Adipocyte (in vitro differentiated cells): ENCODE data around the gene STX5.
A peak's percentile ranks its signal among the peaks of the same experiment; 100 is the strongest.
"Not testable (repeated sequence)": the region's sequence is repeated elsewhere in the genome, so short reads cannot be mapped to it uniquely, and the experiment has no call there.

Source experiments
- DNase-seq: peaks from one replicate; pipeline ENCODE4 v3.0.0-alpha.2; 2015; ENCODE audit warnings: low read depth
- H3K27me3 ChIP-seq: replicated peaks from 2 replicates; pipeline ENCODE4 v1.7.0; 2013; ENCODE audit warnings: mild to moderate bottlenecking, low read length, moderate library complexity; ENCODE audit not compliant: control insufficient read depth, insufficient read depth
- H3K36me3 ChIP-seq: 2 replicates; pipeline ENCODE4 v1.7.0; 2013; ENCODE audit warnings: low read length, mild to moderate bottlenecking, moderate library complexity; ENCODE audit not compliant: control insufficient read depth, insufficient read depth, severe bottlenecking
- H3K4me1 ChIP-seq: 2 replicates; pipeline ENCODE4 v1.7.0; 2013; ENCODE audit warnings: mild to moderate bottlenecking, low read length, moderate library complexity; ENCODE audit not compliant: control insufficient read depth, insufficient read depth
- H3K4me3 ChIP-seq: 2 replicates; pipeline ENCODE4 v1.7.0; 2013; ENCODE audit warnings: mild to moderate bottlenecking, low read length, moderate library complexity
- H3K9ac ChIP-seq: 2 replicates; pipeline ENCODE4 v1.7.0; 2013; ENCODE audit warnings: mild to moderate bottlenecking, low read length, moderate library complexity
- H3K9me3 ChIP-seq: 2 replicates; pipeline ENCODE4 v1.7.0; 2013; ENCODE audit warnings: mild to moderate bottlenecking, low read length, moderate library complexity; ENCODE audit not compliant: control insufficient read depth

STX5 gene

DNA sequence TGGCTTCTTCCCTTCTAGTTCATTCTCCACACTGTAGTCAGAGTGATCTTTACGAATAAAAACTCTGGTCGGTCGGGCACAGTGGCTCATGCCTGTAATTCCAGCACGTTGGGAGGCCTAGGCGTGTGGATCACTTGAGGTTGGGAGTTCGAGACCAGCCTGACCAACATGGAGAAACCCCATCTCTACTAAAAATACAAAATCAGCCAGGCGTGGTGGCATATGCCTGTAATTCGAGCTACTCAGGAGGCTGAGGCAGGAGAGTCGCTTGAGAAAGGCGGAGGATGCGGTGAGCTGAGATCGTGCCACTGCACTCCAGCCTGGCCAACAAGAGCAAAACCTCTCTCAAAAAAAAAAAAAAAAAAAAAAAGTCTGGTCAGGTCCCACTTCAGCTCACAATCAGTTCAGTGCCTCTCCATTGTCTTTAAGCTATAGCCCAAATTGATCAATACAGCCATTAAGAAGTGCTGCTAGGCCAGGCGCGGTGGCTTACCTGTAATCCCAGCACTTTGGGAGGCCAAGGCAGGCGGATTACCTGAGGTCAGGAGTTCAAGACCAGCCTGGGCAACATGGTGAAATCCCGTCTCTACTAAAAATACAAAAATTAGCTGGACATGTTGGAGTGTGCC, 29.8 kb upstream of the STX5 start:
- not testable (repeated sequence) for DNase-seq, H3K9me3 ChIP-seq, H3K27me3 ChIP-seq, H3K36me3 ChIP-seq, H3K9ac ChIP-seq, H3K4me3 ChIP-seq
- H3K4me1 ChIP-seq, result peaks cover 10% of the 10 kb centered on the region

GRCh38 chr11:62860835-62861563, 29.1 kb upstream of the STX5 start:
- Histone ChIP-seq H3K4me1 (peaks cover 16% of the 10 kb centered on the region), H3K9ac (peak overlapping the region; percentile 38), H3K4me3 (no peak overlapping the region), H3K9me3 (no peaks in the 10 kb centered on the region), H3K27me3 (no peaks in the 10 kb centered on the region), H3K36me3 (no peaks in the 10 kb centered on the region)
- no peak for DNase-seq

- not testable (repeated sequence) for H3K36me3 ChIP-seq, H3K4me3 ChIP-seq, H3K27me3 ChIP-seq, H3K9me3 ChIP-seq, H3K9ac ChIP-seq, DNase-seq
- peaks cover 21% of the 10 kb centered on the region for H3K4me1 ChIP-seq
These were observed 27.4 kb upstream of the STX5 start for GRCh38 chr11:62859281-62859703.

DNA sequence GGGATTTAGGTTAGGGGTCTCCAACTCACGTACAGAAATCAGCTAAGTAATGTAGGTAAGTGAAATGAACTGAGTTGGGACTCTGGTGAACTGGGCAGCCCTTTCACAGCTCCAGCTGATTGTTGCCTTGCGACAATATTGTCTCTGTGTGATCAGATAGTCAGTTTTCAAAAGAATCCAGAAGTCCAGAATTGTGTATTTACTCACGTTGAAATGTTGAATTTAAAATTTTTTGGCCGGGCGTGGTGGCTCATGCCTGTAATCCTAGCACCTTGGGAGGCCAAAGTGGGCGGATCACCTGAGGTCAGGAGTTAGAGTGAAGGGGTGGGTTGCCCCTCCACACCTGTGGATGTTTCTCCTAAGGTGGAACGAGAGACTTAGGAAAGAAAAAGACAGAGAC, 26.4 kb upstream of the STX5 start:
- no peak for DNase-seq
- no peaks in the 10 kb centered on the region for H3K27me3 ChIP-seq
- H3K4me3 ChIP-seq, result no peak overlapping the region
- no peaks in the 10 kb centered on the region for H3K9me3 ChIP-seq
- peaks cover 24% of the 10 kb centered on the region for H3K4me1 ChIP-seq
- H3K9ac ChIP-seq, result no peak overlapping the region
- H3K36me3 ChIP-seq, result peaks cover 18% of the 10 kb centered on the region

- H3K27me3 ChIP-seq, result no peaks in the 10 kb centered on the region
- H3K9ac ChIP-seq, result no peak overlapping the region
- peaks cover 30% of the 10 kb centered on the region for H3K4me1 ChIP-seq
- no peak overlapping the region for H3K4me3 ChIP-seq
- no peak for DNase-seq
- no peaks in the 10 kb centered on the region for H3K9me3 ChIP-seq
- peaks cover 24% of the 10 kb centered on the region for H3K36me3 ChIP-seq
These were observed 25.7 kb upstream of the STX5 start for GRCh38 chr11:62857541-62857982.

DNA sequence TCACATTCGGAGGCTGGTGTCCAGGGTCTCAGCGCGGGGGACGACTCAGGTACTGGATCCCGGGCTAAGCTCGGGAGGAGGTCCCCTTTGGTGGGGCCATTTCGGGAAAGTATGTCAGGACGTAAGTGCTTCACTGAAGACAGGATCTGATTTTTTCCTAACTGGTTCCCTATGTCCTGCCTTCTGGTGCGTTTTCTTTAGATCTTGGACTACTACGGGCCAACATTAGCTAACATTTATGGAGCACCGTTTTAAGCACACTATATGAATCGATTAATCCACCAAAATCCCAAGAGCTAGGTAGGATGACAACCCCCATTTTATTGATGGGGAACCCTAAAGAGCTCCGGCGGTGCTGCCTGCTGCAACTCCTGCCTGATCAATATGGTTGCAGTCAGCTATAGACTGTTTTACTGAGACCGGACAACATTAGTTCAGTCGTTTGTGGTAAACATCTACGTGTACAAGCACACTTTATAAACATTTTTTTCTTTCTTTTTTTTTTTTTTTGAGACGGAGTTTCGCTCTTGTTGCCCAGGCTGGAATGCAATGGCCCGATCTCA, 24.6 kb upstream of the STX5 start:
- Histone ChIP-seq H3K4me3 (peak overlapping the region; percentile 95), H3K9me3 (no peaks in the 10 kb centered on the region), H3K4me1 (peaks cover 30% of the 10 kb centered on the region), H3K36me3 (peaks cover 35% of the 10 kb centered on the region), H3K27me3 (no peaks in the 10 kb centered on the region), H3K9ac (peak overlapping the region; percentile 90)
- no peak for DNase-seq

DNA sequence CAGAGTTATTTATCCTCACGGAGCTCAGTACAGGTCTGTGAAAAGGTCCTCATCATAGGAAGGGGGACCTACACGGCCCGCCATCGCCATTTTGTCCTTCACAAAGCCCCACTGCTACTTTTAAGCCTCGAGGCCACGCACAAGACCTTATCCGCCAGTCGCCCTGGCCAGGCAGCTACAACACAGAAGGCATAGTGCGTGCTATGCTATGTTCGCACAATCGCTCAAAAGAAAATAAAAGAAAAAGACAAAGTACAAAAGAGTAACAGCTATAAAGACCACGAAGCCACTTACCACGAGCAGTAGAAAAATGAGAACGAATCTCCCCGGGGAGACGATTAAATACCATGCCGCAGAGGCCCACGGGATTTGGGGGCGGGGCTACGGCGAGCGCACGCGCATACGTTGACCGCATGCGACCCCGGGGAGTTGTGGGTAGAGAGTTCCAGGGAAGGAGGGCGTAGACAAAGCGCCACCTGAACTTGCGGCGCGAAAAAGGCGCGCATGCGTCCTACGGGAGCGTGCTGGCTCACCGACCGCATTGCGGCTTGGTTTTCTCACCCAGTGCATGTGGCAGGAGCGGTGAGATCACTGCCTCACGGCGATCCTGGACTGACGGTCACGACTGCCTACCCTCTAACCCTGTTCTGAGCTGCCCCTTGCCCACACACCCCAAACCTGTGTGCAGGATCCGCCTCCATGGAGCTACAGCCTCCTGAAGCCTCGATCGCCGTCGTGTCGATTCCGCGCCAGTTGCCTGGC, 23.9 kb upstream of the STX5 start:
- peak; percentile 98 for DNase-seq
- H3K27me3 ChIP-seq, result no peaks in the 10 kb centered on the region
- H3K9ac ChIP-seq, result peak overlapping the region; percentile 90
- H3K36me3 ChIP-seq, result peaks cover 37% of the 10 kb centered on the region
- peaks cover 27% of the 10 kb centered on the region for H3K4me1 ChIP-seq
- peak overlapping the region; percentile 95 for H3K4me3 ChIP-seq
- H3K9me3 ChIP-seq, result no peaks in the 10 kb centered on the region

GRCh38 chr11:62854825-62855570, 23.1 kb upstream of the STX5 start:
- Histone ChIP-seq H3K4me3 (peak overlapping the region; percentile 95), H3K9ac (peak overlapping the region; percentile 90), H3K4me1 (peaks cover 27% of the 10 kb centered on the region), H3K36me3 (peaks cover 37% of the 10 kb centered on the region), H3K9me3 (no peaks in the 10 kb centered on the region), H3K27me3 (no peaks in the 10 kb centered on the region)
- peak; percentile 49 for DNase-seq

DNA sequence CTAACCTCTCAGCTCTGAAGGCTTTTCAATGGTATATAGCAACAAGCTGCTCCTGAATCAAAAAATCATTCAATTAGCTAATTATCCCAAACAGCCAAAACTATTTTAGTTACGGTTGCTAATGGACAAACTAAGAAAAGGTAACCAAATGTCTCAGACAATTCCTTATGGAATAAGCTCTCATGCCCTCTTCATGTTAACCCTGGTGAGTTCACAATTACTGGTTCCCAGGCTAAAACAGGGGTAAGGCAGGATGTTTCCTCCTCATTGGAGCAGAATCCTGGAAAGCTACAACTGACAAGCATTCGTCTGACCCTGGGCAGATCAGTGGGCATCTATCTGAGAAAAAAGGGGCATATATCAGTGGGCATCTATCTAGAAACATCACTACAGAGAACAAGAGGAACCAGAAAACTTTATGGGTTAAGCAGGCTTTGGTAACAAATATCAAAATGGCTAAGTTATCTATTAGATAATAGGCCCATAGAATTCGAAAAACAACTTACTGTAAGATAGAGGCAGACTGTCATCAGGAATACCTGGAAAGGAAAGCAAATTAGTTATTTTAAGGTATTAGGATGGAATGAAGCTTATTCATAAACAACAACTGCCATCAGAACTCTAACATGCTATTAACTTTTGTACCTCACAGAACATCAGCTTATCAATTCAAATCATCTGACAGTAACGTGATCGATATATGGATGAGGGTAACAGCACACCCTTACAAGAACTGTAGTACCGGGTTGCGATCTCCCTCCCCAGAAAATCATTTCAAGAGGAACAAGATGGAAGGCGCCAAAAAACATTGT, 22.4 kb upstream of the STX5 start:
- no peaks in the 10 kb centered on the region for H3K9me3 ChIP-seq
- H3K36me3 ChIP-seq, result peaks cover 37% of the 10 kb centered on the region
- H3K27me3 ChIP-seq, result no peaks in the 10 kb centered on the region
- peaks cover 27% of the 10 kb centered on the region for H3K4me1 ChIP-seq
- DNase-seq, result no peak
- H3K4me3 ChIP-seq, result peak overlapping the region; percentile 95
- H3K9ac ChIP-seq, result peak overlapping the region; percentile 90

- DNase-seq, result no peak
- Histone ChIP-seq H3K36me3 (peaks cover 37% of the 10 kb centered on the region), H3K9ac (peak overlapping the region; percentile 90), H3K4me3 (peak overlapping the region; percentile 95), H3K4me1 (peaks cover 27% of the 10 kb centered on the region), H3K27me3 (no peaks in the 10 kb centered on the region), H3K9me3 (no peaks in the 10 kb centered on the region)
These were observed 21.6 kb upstream of the STX5 start for GRCh38 chr11:62853279-62853965.
